H9 (cell line): ENCODE data around the gene SNCB. TPM values are rescaled to one million over a fixed set of nuclear protein-coding genes. Genes with fewer than 3 reads are reported as not detected.

Experiments used
- DNase-seq: peaks from one replicate; pipeline ENCODE4 v3.0.0-alpha.2; 2017
- H2AFZ ChIP-seq: one replicate; pipeline ENCODE4 v1.6.1; 2013; ENCODE audit warnings: mild to moderate bottlenecking, low read length, control low read depth, moderate library complexity
- H2AK5ac ChIP-seq: 2 replicates; pipeline ENCODE4 v1.6.1; 2013; ENCODE audit warnings: low read length, control low read depth, mixed read lengths; ENCODE audit not compliant: insufficient read length
- H2BK120ac ChIP-seq: one replicate; pipeline ENCODE4 v1.6.1; 2013; ENCODE audit warnings: low read depth, mild to moderate bottlenecking, low read length, control low read depth, inconsistent platforms; ENCODE audit not compliant: poor library complexity, severe bottlenecking
- H2BK12ac ChIP-seq: 2 replicates; pipeline ENCODE4 v1.6.1; 2013; ENCODE audit warnings: low read length, control low read depth, mixed read lengths, low read depth; ENCODE audit not compliant: insufficient read length
- H2BK15ac ChIP-seq: 2 replicates; pipeline ENCODE4 v1.6.1; 2013; ENCODE audit warnings: low read depth, low read length, control low read depth
- H2BK20ac ChIP-seq: one replicate; pipeline ENCODE4 v1.6.1; 2013; ENCODE audit warnings: low read depth, mild to moderate bottlenecking, low read length, control low read depth, inconsistent platforms; ENCODE audit not compliant: poor library complexity, severe bottlenecking
- H2BK5ac ChIP-seq: 2 replicates; pipeline ENCODE4 v1.6.1; 2013; ENCODE audit warnings: low read length, control low read depth, mixed read lengths; ENCODE audit not compliant: insufficient read length
- H3K14ac ChIP-seq: 2 replicates; pipeline ENCODE4 v1.6.1; 2013; ENCODE audit warnings: low read length, control low read depth; ENCODE audit not compliant: insufficient read depth
- H3K18ac ChIP-seq: 2 replicates; pipeline ENCODE4 v1.6.1; 2013; ENCODE audit warnings: low read depth, mild to moderate bottlenecking, mixed read lengths, low read length, control low read depth; ENCODE audit not compliant: insufficient read length
- H3K23ac ChIP-seq: 2 replicates; pipeline ENCODE4 v1.6.1; 2013; ENCODE audit warnings: low read length, control low read depth, mixed read lengths, low read depth; ENCODE audit not compliant: insufficient read length
- H3K23me2 ChIP-seq: 2 replicates; pipeline ENCODE4 v1.6.1; 2013; ENCODE audit warnings: low read depth, mild to moderate bottlenecking, mixed read lengths, low read length, control low read depth; ENCODE audit not compliant: insufficient read length, poor library complexity, severe bottlenecking
- H3K27ac ChIP-seq: 2 replicates; pipeline ENCODE4 v1.5.1; 2013; ENCODE audit warnings: low read length, control low read depth, mixed read lengths, low read depth; ENCODE audit not compliant: insufficient read length
- H3K27me3 ChIP-seq: 2 replicates; pipeline ENCODE4 v1.6.1; 2013; ENCODE audit warnings: low read length, control low read depth, inconsistent platforms; ENCODE audit not compliant: insufficient read depth
- H3K4ac ChIP-seq: 2 replicates; pipeline ENCODE4 v1.6.1; 2013; ENCODE audit warnings: low read depth, mild to moderate bottlenecking, control low read depth, inconsistent platforms, low read length, moderate library complexity
- H3K4me1 ChIP-seq: 2 replicates; pipeline ENCODE4 v1.6.1; 2013; ENCODE audit warnings: low read length, control low read depth, inconsistent platforms; ENCODE audit not compliant: insufficient read depth
- H3K4me2 ChIP-seq: 2 replicates; pipeline ENCODE4 v1.6.1; 2013; ENCODE audit warnings: low read length, control low read depth, mixed read lengths; ENCODE audit not compliant: insufficient read length, insufficient read depth
- H3K56ac ChIP-seq: 2 replicates; pipeline ENCODE4 v1.6.1; 2013; ENCODE audit warnings: low read depth, mild to moderate bottlenecking, mixed read lengths, low read length, control low read depth; ENCODE audit not compliant: insufficient read length
- H3K79me1 ChIP-seq: 2 replicates; pipeline ENCODE4 v1.6.1; 2013; ENCODE audit warnings: low read depth, mild to moderate bottlenecking, moderate library complexity, low read length, control low read depth, inconsistent platforms; ENCODE audit not compliant: insufficient read depth, poor library complexity, severe bottlenecking
- H3K79me2 ChIP-seq: 2 replicates; pipeline ENCODE4 v1.6.1; 2013; ENCODE audit warnings: low read length, control low read depth, inconsistent platforms; ENCODE audit not compliant: insufficient read depth
- H3K9ac ChIP-seq: 2 replicates; pipeline ENCODE4 v1.6.1; 2013; ENCODE audit warnings: low read length, control low read depth, mixed read lengths; ENCODE audit not compliant: insufficient read length; ENCODE audit errors: extremely low read depth
- H3K9me3 ChIP-seq: one replicate; pipeline ENCODE4 v1.6.1; 2013; ENCODE audit warnings: low read depth, low read length, inconsistent platforms; ENCODE audit not compliant: control insufficient read depth
- H3T11ph ChIP-seq: one replicate; pipeline ENCODE4 v1.6.1; 2013; ENCODE audit warnings: mild to moderate bottlenecking, low read length, control low read depth, inconsistent platforms
- H4K20me1 ChIP-seq: one replicate; pipeline ENCODE4 v1.6.1; 2013; ENCODE audit not compliant: control insufficient read depth, insufficient read length, insufficient read depth
- H4K5ac ChIP-seq: 2 replicates; pipeline ENCODE4 v1.6.1; 2013; ENCODE audit warnings: low read depth, mild to moderate bottlenecking, mixed read lengths, low read length, control low read depth; ENCODE audit not compliant: insufficient read length
- H4K8ac ChIP-seq: replicated peaks from 2 replicates; pipeline ENCODE4 v1.6.1; 2013; ENCODE audit warnings: low read length, control low read depth, mixed read lengths, low read depth; ENCODE audit not compliant: insufficient read length
- H4K91ac ChIP-seq: 2 replicates; pipeline ENCODE4 v1.6.1; 2013; ENCODE audit warnings: low read depth, mild to moderate bottlenecking, moderate library complexity, mixed read lengths, low read length, control low read depth; ENCODE audit not compliant: insufficient read length
- H3K27ac Mint-ChIP-seq, 3 experiments: 2 replicates in 2 of 3; 3 replicates in 1 of 3; pipeline ENCODE4 v1.8.0; 2020 to 2021; ENCODE audit warnings: mixed read lengths in 3 of 3, mild to moderate bottlenecking in 1 of 3, moderate library complexity in 1 of 3
- H3K27me3 Mint-ChIP-seq: 2 replicates; pipeline ENCODE4 v1.8.0; 2021; ENCODE audit warnings: low read depth, mild to moderate bottlenecking, moderate library complexity, mixed read lengths
- H3K36me3 Mint-ChIP-seq, 3 experiments: 2 replicates in 2 of 3; 3 replicates in 1 of 3; pipeline ENCODE4 v1.8.0; 2020 to 2021; ENCODE audit warnings: low read depth in 3 of 3, mixed read lengths in 3 of 3; ENCODE audit not compliant: insufficient read depth in 1 of 3
- H3K4me1 Mint-ChIP-seq, 2 experiments: 2 replicates each; pipeline ENCODE4 v1.8.0; 2020; ENCODE audit warnings: mixed read lengths in 2 of 2
- H3K4me3 Mint-ChIP-seq, 2 experiments: 2 replicates in 1 of 2; 3 replicates in 1 of 2; pipeline ENCODE4 v1.8.0; 2020 to 2021; ENCODE audit warnings: mild to moderate bottlenecking in 2 of 2, mixed read lengths in 2 of 2, moderate library complexity in 1 of 2
- H3K9me3 Mint-ChIP-seq, 2 experiments: 2 replicates in 1 of 2; 3 replicates in 1 of 2; pipeline ENCODE4 v1.8.0; 2020; ENCODE audit warnings: mild to moderate bottlenecking in 2 of 2, mixed read lengths in 2 of 2, moderate library complexity in 1 of 2
- CTCF ChIP-seq: fragments of 200-600 bp; sonication (generic); conservative IDR thresholded peaks from 3 replicates; pipeline ENCODE4 v1.8.0; 2021; ENCODE audit warnings: antibody characterized with exemption, mild to moderate bottlenecking
- WGBS: extraction: QIAGEN DNeasy Blood & Tissue Kit; methylation state at CpG from one replicate; pipeline ENCODE4 v1.1.7; 2013; ENCODE audit warnings: missing lambda C conversion rate, low lambda C conversion rate, mixed read lengths; ENCODE audit not compliant: insufficient read length; ENCODE audit errors: extremely low coverage; 5-methylcytosine and 5-hydroxymethylcytosine counted together
- total RNA-seq: library from RNA; stranded (reverse); gene quantifications from 2 replicates; pipeline ENCODE4 v1.2.1, GENCODE V29; 2021

The SNCB gene
- total RNA-seq, 1 experiment from 2014 or later, result 3.5 TPM

GRCh38 chr5:176671890-176672747 is 41.8 kb upstream of the SNCB start:
- no peak overlapping the region for H3K56ac ChIP-seq
- no peak overlapping the region for H3K23ac ChIP-seq
- no peak overlapping the region for H4K8ac ChIP-seq
- no peak overlapping the region for H3K9ac ChIP-seq
- H2BK5ac ChIP-seq, result no peak overlapping the region
- no peak overlapping the region for H2BK12ac ChIP-seq
- Mint-ChIP-seq H3K9me3 (no peaks in the 10 kb centered on the region), H3K36me3 (peaks cover 0 to 1% (median 0%) of the 10 kb centered on the region in 3 experiments; a peak in 2 of 7 replicates), H3K4me1 (peaks cover 26 to 46% of the 10 kb centered on the region in 2 experiments), H3K4me3 (peak overlapping the region; percentile 12 to 34; a peak in 2 of 5 replicates), H3K27me3 (peaks cover 8% of the 10 kb centered on the region), H3K27ac (peak overlapping the region; percentile 63 to 93 (median 65); a peak in 5 of 7 replicates)
- peak overlapping the region; percentile 81 for H3K18ac ChIP-seq
- H2BK20ac ChIP-seq, result no peak overlapping the region
- no peaks in the 10 kb centered on the region for H3K79me2 ChIP-seq
- H4K91ac ChIP-seq, result no peak overlapping the region
- peaks cover 4% of the 10 kb centered on the region; the same call in 1 of the 2 replicates for H3K4me1 ChIP-seq
- peak overlapping the region; percentile 51; the same call in 1 of the 2 replicates for H3K14ac ChIP-seq
- H3K23me2 ChIP-seq, result no peaks in the 10 kb centered on the region
- H3K9me3 ChIP-seq, result no peaks in the 10 kb centered on the region
- H3K27me3 ChIP-seq, result no peaks in the 10 kb centered on the region
- peak; percentile 58 for DNase-seq
- no peak overlapping the region for H2AK5ac ChIP-seq
- H2BK15ac ChIP-seq, result 0 out of 2 replicates have a peak overlapping the region, but pooled peaks have one; percentile 91
- no peaks in the 10 kb centered on the region for H4K20me1 ChIP-seq
- H3K79me1 ChIP-seq, result no peaks in the 10 kb centered on the region
- no peak overlapping the region for H2BK120ac ChIP-seq
- H3K4me2 ChIP-seq, result no peak overlapping the region
- no peak overlapping the region for H3T11ph ChIP-seq
- H4K5ac ChIP-seq, result no peak overlapping the region
- WGBS, result no CpG with 5 or more reads among the region's 18 CpGs
- no peak overlapping the region for H3K4ac ChIP-seq
- TF ChIP-seq CTCF, result no peak
- no peak overlapping the region for H3K27ac ChIP-seq
- H2AFZ ChIP-seq, result no peak overlapping the region
